PC-3 (cell line): ENCODE results near the gene PTGER4.

Experiments used
- CTCF ChIP-seq: fragments of 300-600 bp; sonication (generic); conservative IDR thresholded peaks from 2 replicates; pipeline ENCODE4 v1.5.1; 2017; ENCODE audit warnings: antibody characterized with exemption, low read depth, mild to moderate bottlenecking, low read length
- EZH2 ChIP-seq: fragments of 300-600 bp; sonication (generic); IDR thresholded peaks from one replicate; pipeline ENCODE4 v1.6.1; 2017; ENCODE audit warnings: antibody characterized with exemption, mild to moderate bottlenecking, low read length; ENCODE audit not compliant: unreplicated experiment

- TF ChIP-seq CTCF (no peak), EZH2 (no peak)
Measured at GRCh38 chr5:40678026-40678425, 1.7 kb upstream of the PTGER4 start.
